NK-92 treated with Interleukin-12 subunit alpha and Interleukin-12 subunit beta, amount 100 ng/mL, for 24 hours (cell line): Measurements from ENCODE around the gene ZNF253.
"Not testable (repeated sequence)": the region's sequence is repeated elsewhere in the genome, so short reads cannot be mapped to it uniquely, and the experiment has no call there.

Experiments
- DNase-seq: peaks from one replicate; lab custom pipeline; 2025; lab: John Stamatoyannopoulos, UW

Gene ZNF253

GRCh38 chr19:19865750-19866610, at the start of gene ZNF253:
ZNF253 (plus strand) TSS chr19:19865882; CDS start chr19:19865997, 115 bp downstream.
- DNase-seq = peak; percentile 71

- no peak for DNase-seq
Observed at GRCh38 chr19:19816679-19817078, 49.0 kb upstream of the ZNF253 start.

GRCh38 chr19:19817357-19817756, 48.3 kb upstream of the ZNF253 start:
- no peak for DNase-seq

GRCh38 chr19:19820774-19821320, 44.8 kb upstream of the ZNF253 start:
- no peak for DNase-seq

GRCh38 chr19:19821366-19821951, 44.2 kb upstream of the ZNF253 start, which contains the start of gene ZNF506:
ZNF506 (minus strand) TSS chr19:19821750; CDS start chr19:19821603, 147 bp downstream.
- DNase-seq = no peak

DNA sequence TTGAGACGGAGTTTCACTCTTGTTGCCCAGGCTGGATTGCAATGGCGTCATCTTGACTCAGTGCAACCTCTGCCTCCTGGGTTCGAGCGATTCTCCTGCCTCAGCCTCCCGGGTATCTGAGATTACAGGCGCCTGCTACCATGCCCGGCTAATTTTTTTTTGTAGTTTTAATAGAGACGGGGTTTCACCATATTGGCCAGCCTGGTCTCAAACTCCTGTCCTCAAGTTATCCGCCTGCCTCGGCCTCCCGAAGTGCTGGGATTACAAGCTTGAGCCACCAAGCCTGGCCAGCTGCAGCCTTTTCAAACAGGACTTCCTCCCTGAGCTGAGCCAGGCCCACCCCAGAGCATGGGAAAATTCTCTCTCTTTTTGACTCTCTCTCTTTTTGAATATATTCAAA, 43.7 kb upstream of the ZNF253 start:
- DNase-seq = not testable (repeated sequence)

- no peak for DNase-seq
Observed at GRCh38 chr19:19823916-19824315, 41.8 kb upstream of the ZNF253 start.

- no peak for DNase-seq
Observed at GRCh38 chr19:19826875-19827274, 38.8 kb upstream of the ZNF253 start.

DNA sequence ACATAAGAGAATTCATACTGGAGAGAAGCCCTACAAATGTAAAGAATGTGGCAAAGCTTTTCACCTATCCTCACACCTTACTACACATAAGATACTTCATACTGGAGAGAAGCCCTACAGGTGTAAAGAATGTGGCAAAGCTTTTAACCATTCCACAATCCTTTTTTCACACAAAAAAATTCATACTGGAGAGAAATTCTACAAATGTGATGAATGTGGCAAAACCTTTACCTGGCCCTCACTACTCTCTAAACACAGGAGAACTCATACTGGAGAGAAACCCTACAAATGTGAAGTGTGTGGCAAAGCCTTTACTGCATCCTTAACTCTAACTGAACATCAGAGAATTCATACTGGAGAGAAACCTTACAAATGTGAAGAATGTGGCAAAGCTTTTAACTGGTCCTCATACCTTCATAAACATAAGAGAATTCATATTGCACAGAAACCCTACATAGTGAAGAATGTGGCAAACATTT, 30.1 kb upstream of the ZNF253 start:
- DNase-seq = no peak

DNA sequence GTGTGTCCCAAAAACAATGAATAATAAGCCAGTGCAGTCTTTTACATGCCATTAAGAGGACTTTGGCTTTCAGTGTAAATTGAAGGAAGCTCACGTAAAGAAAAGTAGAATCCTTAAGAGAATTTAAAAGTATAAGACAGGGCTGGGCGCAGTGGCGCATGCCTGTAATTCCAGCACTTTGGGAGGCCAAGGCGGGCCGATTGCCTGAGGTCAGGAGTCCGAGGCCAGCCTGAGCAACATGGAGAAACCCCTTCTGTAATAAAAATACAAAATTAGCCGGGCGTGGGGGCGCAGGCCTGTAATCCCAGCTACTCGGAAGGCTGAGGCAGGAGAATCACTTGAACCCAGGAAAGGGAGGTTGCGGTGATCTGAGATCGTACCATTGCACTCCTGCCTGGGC, 17.9 kb upstream of the ZNF253 start:
- DNase-seq = no peak

DNA sequence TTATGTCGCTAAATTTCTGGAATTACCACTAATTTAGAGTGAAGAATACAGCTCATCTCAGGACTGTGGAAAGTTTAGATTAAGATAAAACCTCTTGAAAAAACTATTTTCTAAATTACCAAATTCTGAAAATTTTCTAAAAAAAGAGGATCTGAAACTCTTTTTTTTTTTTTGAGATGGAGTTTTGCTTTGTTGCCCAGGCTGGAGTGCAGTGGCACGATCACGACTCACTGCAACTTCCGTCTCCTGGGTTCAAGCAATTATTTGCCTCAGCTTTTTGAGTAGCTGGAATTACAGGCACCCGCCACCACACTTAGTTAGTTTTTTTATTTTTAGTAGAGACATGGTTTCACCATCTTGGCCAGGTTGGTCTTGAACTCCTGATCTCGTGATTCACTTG, 16.6 kb upstream of the ZNF253 start:
- DNase-seq = no peak

DNA sequence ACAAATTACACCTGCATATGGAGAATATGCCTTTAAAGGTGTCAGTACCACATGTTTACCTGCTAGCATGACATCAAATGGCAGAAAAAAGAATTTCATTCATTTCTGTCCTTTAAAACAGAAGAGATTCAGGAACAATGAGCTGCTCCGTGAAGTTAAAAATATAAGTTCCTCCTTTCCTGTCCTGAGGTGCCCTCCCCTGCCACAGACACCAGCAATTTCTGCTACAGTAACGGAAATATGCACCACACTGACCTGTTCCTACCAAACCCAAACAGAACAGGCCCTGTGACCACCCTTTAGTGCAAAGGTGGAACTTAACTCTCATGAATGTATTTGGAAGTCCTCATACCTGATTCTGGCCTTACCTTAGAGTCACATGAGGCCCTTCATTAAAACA, 13.9 kb upstream of the ZNF253 start:
- DNase-seq = not testable (repeated sequence)

- no peak for DNase-seq
Observed at GRCh38 chr19:19858751-19859150, 6.9 kb upstream of the ZNF253 start.

- no peak for DNase-seq
Observed at GRCh38 chr19:19860756-19861390, 4.8 kb upstream of the ZNF253 start.

- no peak for DNase-seq
Observed at GRCh38 chr19:19866611-19867248, 1.0 kb downstream of the ZNF253 start.

GRCh38 chr19:19870086-19870485, 4.4 kb downstream of the ZNF253 start:
- DNase-seq = not testable (repeated sequence)

- no peak for DNase-seq
Observed at GRCh38 chr19:19871932-19872331, 6.2 kb downstream of the ZNF253 start.

DNA sequence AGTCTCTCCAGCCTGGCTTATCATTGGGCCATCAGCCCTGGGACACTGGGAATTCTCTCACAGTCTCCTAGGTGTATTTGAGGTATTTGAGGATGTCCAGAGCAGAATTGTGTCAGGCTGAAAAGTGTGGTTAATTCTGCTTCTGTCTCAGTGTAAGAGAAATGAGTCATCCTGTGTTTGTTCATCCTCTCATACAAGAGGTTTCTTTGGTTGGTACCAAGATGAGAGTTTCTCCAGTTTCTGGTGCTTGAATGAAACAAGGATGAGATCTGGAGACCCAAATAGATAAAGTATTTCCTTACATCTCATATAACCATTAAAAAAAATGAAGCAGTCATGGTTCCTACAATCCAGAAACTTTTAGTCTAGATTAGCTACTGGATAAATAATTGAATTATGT, 7.7 kb downstream of the ZNF253 start:
- no peak for DNase-seq

DNA sequence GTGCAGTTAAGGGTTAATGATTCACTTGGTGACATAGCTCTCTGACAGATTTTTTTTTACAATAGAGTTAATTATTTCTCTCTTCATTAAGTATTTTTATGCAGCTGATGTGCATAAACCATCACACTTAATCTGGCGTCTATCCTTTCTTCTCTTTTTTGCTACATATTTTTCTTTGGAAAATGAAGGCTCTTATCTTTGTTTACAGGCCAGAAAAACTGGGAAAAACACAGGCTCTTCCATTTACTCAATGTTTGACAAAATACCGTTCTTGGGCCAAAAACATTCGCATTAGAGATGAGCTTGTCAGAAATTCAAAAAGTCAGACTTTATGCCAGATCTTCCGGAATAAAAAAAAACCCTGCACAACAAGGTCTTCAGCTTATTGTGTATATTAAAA, 12.0 kb downstream of the ZNF253 start:
- DNase-seq = no peak

DNA sequence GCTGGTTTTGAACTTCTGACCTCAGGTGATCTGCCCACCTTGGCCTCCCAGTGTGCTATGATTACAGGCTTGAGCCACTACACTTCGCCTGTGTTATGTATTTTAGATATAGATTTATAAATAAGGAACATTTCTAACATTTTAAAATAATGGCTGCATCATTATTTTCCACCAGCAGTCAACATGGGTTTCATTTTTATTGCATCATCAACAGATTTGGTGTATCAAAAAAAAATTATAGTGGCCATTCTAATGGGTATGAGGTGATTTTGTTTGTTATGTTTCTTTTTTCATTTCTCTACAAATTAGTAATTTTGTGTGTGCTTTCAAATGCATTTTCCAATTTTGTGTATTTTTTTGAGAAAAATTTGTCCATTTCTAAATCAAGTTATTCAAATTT, 18.9 kb downstream of the ZNF253 start:
- no peak for DNase-seq

DNA sequence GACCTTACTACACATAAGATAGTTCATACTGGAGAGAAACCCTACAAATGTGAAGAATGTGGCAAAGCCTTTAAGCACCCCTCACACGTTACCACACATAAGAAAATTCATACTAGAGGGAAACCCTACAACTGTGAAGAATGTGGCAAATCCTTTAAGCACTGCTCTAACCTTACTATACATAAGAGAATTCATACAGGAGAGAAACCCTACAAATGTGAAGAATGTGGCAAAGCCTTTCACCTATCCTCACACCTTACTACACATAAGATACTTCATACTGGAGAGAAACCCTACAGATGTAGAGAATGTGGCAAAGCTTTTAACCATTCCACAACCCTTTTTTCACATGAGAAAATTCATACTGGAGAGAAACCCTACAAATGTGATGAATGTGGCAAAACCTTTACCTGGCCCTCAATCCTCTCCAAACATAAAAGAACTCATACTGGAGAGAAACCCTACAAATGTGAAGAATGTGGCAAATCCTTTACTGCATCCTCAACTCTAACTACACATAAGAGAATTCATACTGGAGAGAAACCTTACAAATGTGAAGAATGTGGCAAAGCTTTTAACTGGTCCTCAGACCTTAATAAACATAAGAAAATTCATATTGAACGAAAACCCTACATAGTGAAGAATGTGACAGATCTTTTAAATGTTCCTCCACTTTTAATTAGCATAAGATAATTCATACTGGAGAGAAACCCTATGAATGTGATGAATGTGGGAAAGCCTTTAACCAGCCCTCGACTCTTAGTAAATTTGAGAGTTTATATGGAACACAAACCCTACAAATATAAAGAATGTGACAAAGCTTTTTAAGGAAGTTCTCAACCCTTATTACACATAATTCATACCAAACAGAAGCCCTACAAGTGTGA, 26.6 kb downstream of the ZNF253 start:
- DNase-seq = not testable (repeated sequence)
